H9 (cell line): Measurements from ENCODE around the gene RPL6. TPM values are rescaled to one million over a fixed set of nuclear protein-coding genes. Genes with fewer than 3 reads are reported as not detected.

Source experiments
- DNase-seq: peaks from one replicate; pipeline ENCODE4 v3.0.0-alpha.2; 2017
- H2AFZ ChIP-seq: one replicate; pipeline ENCODE4 v1.6.1; 2013; ENCODE audit warnings: mild to moderate bottlenecking, low read length, control low read depth, moderate library complexity
- H2AK5ac ChIP-seq: 2 replicates; pipeline ENCODE4 v1.6.1; 2013; ENCODE audit warnings: low read length, control low read depth, mixed read lengths; ENCODE audit not compliant: insufficient read length
- H2BK120ac ChIP-seq: one replicate; pipeline ENCODE4 v1.6.1; 2013; ENCODE audit warnings: low read depth, mild to moderate bottlenecking, low read length, control low read depth, inconsistent platforms; ENCODE audit not compliant: poor library complexity, severe bottlenecking
- H2BK12ac ChIP-seq: 2 replicates; pipeline ENCODE4 v1.6.1; 2013; ENCODE audit warnings: low read length, control low read depth, mixed read lengths, low read depth; ENCODE audit not compliant: insufficient read length
- H2BK15ac ChIP-seq: 2 replicates; pipeline ENCODE4 v1.6.1; 2013; ENCODE audit warnings: low read depth, low read length, control low read depth
- H2BK20ac ChIP-seq: one replicate; pipeline ENCODE4 v1.6.1; 2013; ENCODE audit warnings: low read depth, mild to moderate bottlenecking, low read length, control low read depth, inconsistent platforms; ENCODE audit not compliant: poor library complexity, severe bottlenecking
- H2BK5ac ChIP-seq: 2 replicates; pipeline ENCODE4 v1.6.1; 2013; ENCODE audit warnings: low read length, control low read depth, mixed read lengths; ENCODE audit not compliant: insufficient read length
- H3K14ac ChIP-seq: 2 replicates; pipeline ENCODE4 v1.6.1; 2013; ENCODE audit warnings: low read length, control low read depth; ENCODE audit not compliant: insufficient read depth
- H3K18ac ChIP-seq: 2 replicates; pipeline ENCODE4 v1.6.1; 2013; ENCODE audit warnings: low read depth, mild to moderate bottlenecking, mixed read lengths, low read length, control low read depth; ENCODE audit not compliant: insufficient read length
- H3K23ac ChIP-seq: 2 replicates; pipeline ENCODE4 v1.6.1; 2013; ENCODE audit warnings: low read length, control low read depth, mixed read lengths, low read depth; ENCODE audit not compliant: insufficient read length
- H3K23me2 ChIP-seq: 2 replicates; pipeline ENCODE4 v1.6.1; 2013; ENCODE audit warnings: low read depth, mild to moderate bottlenecking, mixed read lengths, low read length, control low read depth; ENCODE audit not compliant: insufficient read length, poor library complexity, severe bottlenecking
- H3K27ac ChIP-seq: 2 replicates; pipeline ENCODE4 v1.5.1; 2013; ENCODE audit warnings: low read length, control low read depth, mixed read lengths, low read depth; ENCODE audit not compliant: insufficient read length
- H3K27me3 ChIP-seq: 2 replicates; pipeline ENCODE4 v1.6.1; 2013; ENCODE audit warnings: low read length, control low read depth, inconsistent platforms; ENCODE audit not compliant: insufficient read depth
- H3K4ac ChIP-seq: 2 replicates; pipeline ENCODE4 v1.6.1; 2013; ENCODE audit warnings: low read depth, mild to moderate bottlenecking, control low read depth, inconsistent platforms, low read length, moderate library complexity
- H3K4me1 ChIP-seq: 2 replicates; pipeline ENCODE4 v1.6.1; 2013; ENCODE audit warnings: low read length, control low read depth, inconsistent platforms; ENCODE audit not compliant: insufficient read depth
- H3K4me2 ChIP-seq: 2 replicates; pipeline ENCODE4 v1.6.1; 2013; ENCODE audit warnings: low read length, control low read depth, mixed read lengths; ENCODE audit not compliant: insufficient read length, insufficient read depth
- H3K56ac ChIP-seq: 2 replicates; pipeline ENCODE4 v1.6.1; 2013; ENCODE audit warnings: low read depth, mild to moderate bottlenecking, mixed read lengths, low read length, control low read depth; ENCODE audit not compliant: insufficient read length
- H3K79me1 ChIP-seq: 2 replicates; pipeline ENCODE4 v1.6.1; 2013; ENCODE audit warnings: low read depth, mild to moderate bottlenecking, moderate library complexity, low read length, control low read depth, inconsistent platforms; ENCODE audit not compliant: insufficient read depth, poor library complexity, severe bottlenecking
- H3K79me2 ChIP-seq: 2 replicates; pipeline ENCODE4 v1.6.1; 2013; ENCODE audit warnings: low read length, control low read depth, inconsistent platforms; ENCODE audit not compliant: insufficient read depth
- H3K9ac ChIP-seq: 2 replicates; pipeline ENCODE4 v1.6.1; 2013; ENCODE audit warnings: low read length, control low read depth, mixed read lengths; ENCODE audit not compliant: insufficient read length; ENCODE audit errors: extremely low read depth
- H3K9me3 ChIP-seq: one replicate; pipeline ENCODE4 v1.6.1; 2013; ENCODE audit warnings: low read depth, low read length, inconsistent platforms; ENCODE audit not compliant: control insufficient read depth
- H3T11ph ChIP-seq: one replicate; pipeline ENCODE4 v1.6.1; 2013; ENCODE audit warnings: mild to moderate bottlenecking, low read length, control low read depth, inconsistent platforms
- H4K20me1 ChIP-seq: one replicate; pipeline ENCODE4 v1.6.1; 2013; ENCODE audit not compliant: control insufficient read depth, insufficient read length, insufficient read depth
- H4K5ac ChIP-seq: 2 replicates; pipeline ENCODE4 v1.6.1; 2013; ENCODE audit warnings: low read depth, mild to moderate bottlenecking, mixed read lengths, low read length, control low read depth; ENCODE audit not compliant: insufficient read length
- H4K8ac ChIP-seq: replicated peaks from 2 replicates; pipeline ENCODE4 v1.6.1; 2013; ENCODE audit warnings: low read length, control low read depth, mixed read lengths, low read depth; ENCODE audit not compliant: insufficient read length
- H4K91ac ChIP-seq: 2 replicates; pipeline ENCODE4 v1.6.1; 2013; ENCODE audit warnings: low read depth, mild to moderate bottlenecking, moderate library complexity, mixed read lengths, low read length, control low read depth; ENCODE audit not compliant: insufficient read length
- H3K27ac Mint-ChIP-seq, 3 experiments: 2 replicates in 2 of 3; 3 replicates in 1 of 3; pipeline ENCODE4 v1.8.0; 2020 to 2021; ENCODE audit warnings: mixed read lengths in 3 of 3, mild to moderate bottlenecking in 1 of 3, moderate library complexity in 1 of 3
- H3K27me3 Mint-ChIP-seq: 2 replicates; pipeline ENCODE4 v1.8.0; 2021; ENCODE audit warnings: low read depth, mild to moderate bottlenecking, moderate library complexity, mixed read lengths
- H3K36me3 Mint-ChIP-seq, 3 experiments: 2 replicates in 2 of 3; 3 replicates in 1 of 3; pipeline ENCODE4 v1.8.0; 2020 to 2021; ENCODE audit warnings: low read depth in 3 of 3, mixed read lengths in 3 of 3; ENCODE audit not compliant: insufficient read depth in 1 of 3
- H3K4me1 Mint-ChIP-seq, 2 experiments: 2 replicates each; pipeline ENCODE4 v1.8.0; 2020; ENCODE audit warnings: mixed read lengths in 2 of 2
- H3K4me3 Mint-ChIP-seq, 2 experiments: 2 replicates in 1 of 2; 3 replicates in 1 of 2; pipeline ENCODE4 v1.8.0; 2020 to 2021; ENCODE audit warnings: mild to moderate bottlenecking in 2 of 2, mixed read lengths in 2 of 2, moderate library complexity in 1 of 2
- H3K9me3 Mint-ChIP-seq, 2 experiments: 2 replicates in 1 of 2; 3 replicates in 1 of 2; pipeline ENCODE4 v1.8.0; 2020; ENCODE audit warnings: mild to moderate bottlenecking in 2 of 2, mixed read lengths in 2 of 2, moderate library complexity in 1 of 2
- CTCF ChIP-seq: fragments of 200-600 bp; sonication (generic); conservative IDR thresholded peaks from 3 replicates; pipeline ENCODE4 v1.8.0; 2021; ENCODE audit warnings: antibody characterized with exemption, mild to moderate bottlenecking
- WGBS: extraction: QIAGEN DNeasy Blood & Tissue Kit; methylation state at CpG from one replicate; pipeline ENCODE4 v1.1.7; 2013; ENCODE audit warnings: missing lambda C conversion rate, low lambda C conversion rate, mixed read lengths; ENCODE audit not compliant: insufficient read length; ENCODE audit errors: extremely low coverage; 5-methylcytosine and 5-hydroxymethylcytosine counted together
- total RNA-seq: library from RNA; stranded (reverse); gene quantifications from 2 replicates; pipeline ENCODE4 v1.2.1, GENCODE V29; 2021

RPL6 gene
- total RNA-seq, 1 experiment from 2014 or later, result 1,921 TPM

GRCh38 chr12:112381406-112381882 is 28.0 kb downstream of the RPL6 start:
- H3K79me2 ChIP-seq, result peaks cover 7% of the 10 kb centered on the region; the same call in 1 of the 2 replicates
- no peak overlapping the region for H3K56ac ChIP-seq
- H3K14ac ChIP-seq, result no peak overlapping the region
- Mint-ChIP-seq H3K27ac (peak overlapping the region in 2 of 3 experiments; percentile 83 to 94; a peak in 5 of 7 replicates), H3K36me3 (peaks cover 0 to 4% (median 3%) of the 10 kb centered on the region in 3 experiments; a peak in 4 of 7 replicates), H3K9me3 (peaks cover 0 to 3% of the 10 kb centered on the region in 2 experiments; a peak in 2 of 5 replicates), H3K4me3 (peak overlapping the region; percentile 95 to 99), H3K27me3 (no peaks in the 10 kb centered on the region; the same call in 1 of the 2 replicates), H3K4me1 (peaks cover 14 to 15% of the 10 kb centered on the region in 2 experiments)
- no peak overlapping the region for H2AFZ ChIP-seq
- H4K91ac ChIP-seq, result no peak overlapping the region
- H2BK5ac ChIP-seq, result no peak overlapping the region
- H2BK12ac ChIP-seq, result no peak overlapping the region
- H3K23ac ChIP-seq, result no peak overlapping the region
- H4K20me1 ChIP-seq, result no peaks in the 10 kb centered on the region
- no peaks in the 10 kb centered on the region for H3K23me2 ChIP-seq
- H4K5ac ChIP-seq, result no peak overlapping the region
- no peak overlapping the region for H3T11ph ChIP-seq
- peak; percentile 43 for DNase-seq
- no peak overlapping the region for H3K27ac ChIP-seq
- H2BK20ac ChIP-seq, result no peak overlapping the region
- no peak overlapping the region for H3K4ac ChIP-seq
- peak overlapping the region; percentile 78 for H3K4me2 ChIP-seq
- no peak for TF ChIP-seq CTCF
- H2BK15ac ChIP-seq, result no peak overlapping the region
- no peak overlapping the region for H3K18ac ChIP-seq
- H2AK5ac ChIP-seq, result no peak overlapping the region
- H3K9me3 ChIP-seq, result no peaks in the 10 kb centered on the region
- H4K8ac ChIP-seq, result no peak overlapping the region
- WGBS, result no CpG with 5 or more reads among the region's 33 CpGs
- peak overlapping the region; percentile 42 for H3K9ac ChIP-seq
- H3K79me1 ChIP-seq, result peaks cover 5% of the 10 kb centered on the region
- H3K4me1 ChIP-seq, result no peaks in the 10 kb centered on the region
- H2BK120ac ChIP-seq, result no peak overlapping the region
- no peaks in the 10 kb centered on the region for H3K27me3 ChIP-seq
